ENCODE measurements around the gene CALHM4.
"Not testable (repeated sequence)": the region's sequence is repeated elsewhere in the genome, so short reads cannot be mapped to it uniquely, and the experiment has no call there.

The CALHM4 gene

GRCh38 chr6:116577486-116577885 is 23.9 kb downstream of the CALHM4 start:
- no peak for DNase-seq (ENCODE audit: low read depth)

- no peak for DNase-seq (ENCODE audit: low read depth)
Observed at GRCh38 chr6:116578335-116578734, 24.8 kb downstream of the CALHM4 start.

- no peak for DNase-seq (ENCODE audit: low read depth)
Observed at GRCh38 chr6:116579143-116579542, 25.6 kb downstream of the CALHM4 start.

- no peak for DNase-seq (ENCODE audit: low read depth)
Observed at GRCh38 chr6:116580198-116580597, 26.6 kb downstream of the CALHM4 start.

DNA sequence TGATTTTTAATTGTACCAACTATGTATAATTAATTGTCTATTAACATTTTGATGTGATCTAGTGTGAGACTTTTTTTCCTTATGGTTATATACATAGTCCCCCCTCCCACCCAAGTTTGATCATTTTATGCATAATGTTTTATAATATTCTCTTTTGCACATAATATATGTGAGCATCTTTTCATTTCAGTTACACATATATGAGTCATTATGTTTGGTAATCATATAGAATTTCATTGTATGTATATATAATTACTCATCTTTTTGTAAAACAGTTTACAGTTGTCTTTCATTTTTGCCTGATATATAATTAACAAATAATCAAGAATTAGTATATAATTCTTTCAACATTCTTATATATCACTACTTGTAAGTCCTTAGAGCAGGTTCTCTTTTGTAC is 32.7 kb downstream of the CALHM4 start:
- no peak for DNase-seq (ENCODE audit: low read depth)

GRCh38 chr6:116586738-116587137 is 33.2 kb downstream of the CALHM4 start:
- DNase-seq (ENCODE audit: low read depth), result no peak

GRCh38 chr6:116595247-116595646 is 41.7 kb downstream of the CALHM4 start:
- no peak for DNase-seq (ENCODE audit: low read depth)

DNA sequence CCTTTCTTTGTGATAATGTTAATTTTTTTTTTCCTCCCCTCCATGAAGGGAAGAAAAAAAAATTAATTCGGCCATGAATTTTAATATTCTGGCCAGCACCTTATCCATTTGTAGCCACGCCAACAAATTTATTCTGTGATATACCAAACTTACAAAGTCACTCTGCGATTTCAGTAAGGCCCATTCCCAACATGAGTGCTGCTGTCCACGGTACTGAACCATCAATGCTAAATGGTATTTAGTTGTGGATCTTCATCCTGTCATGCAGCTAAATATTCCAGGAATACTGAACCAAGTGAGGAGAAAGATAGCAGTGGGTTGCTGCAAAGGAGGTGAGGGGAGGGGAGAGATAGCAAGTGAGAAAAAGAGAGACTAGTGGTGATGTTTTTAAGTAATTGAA is 43.3 kb downstream of the CALHM4 start:
- no peak for DNase-seq (ENCODE audit: low read depth)

DNA sequence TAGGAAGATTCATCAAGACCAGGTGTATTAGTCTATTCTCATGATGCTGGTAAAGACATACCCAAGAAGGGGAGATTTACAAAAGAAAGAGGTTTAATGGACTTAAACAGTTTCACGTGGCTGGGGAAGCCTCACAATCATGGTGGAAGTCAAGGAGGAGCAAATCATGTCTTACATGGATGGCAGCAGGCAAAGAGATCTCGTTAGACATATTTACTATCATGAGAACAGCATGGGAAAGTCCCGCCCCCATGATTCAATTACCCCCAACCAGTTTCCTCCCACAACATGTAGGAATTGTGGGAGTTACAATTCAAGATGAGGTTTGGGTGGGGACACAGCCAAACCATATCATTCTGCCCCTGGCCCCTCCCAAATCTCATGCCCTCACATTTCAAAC is 50.4 kb downstream of the CALHM4 start:
- DNase-seq (ENCODE audit: low read depth), result not testable (repeated sequence)

DNA sequence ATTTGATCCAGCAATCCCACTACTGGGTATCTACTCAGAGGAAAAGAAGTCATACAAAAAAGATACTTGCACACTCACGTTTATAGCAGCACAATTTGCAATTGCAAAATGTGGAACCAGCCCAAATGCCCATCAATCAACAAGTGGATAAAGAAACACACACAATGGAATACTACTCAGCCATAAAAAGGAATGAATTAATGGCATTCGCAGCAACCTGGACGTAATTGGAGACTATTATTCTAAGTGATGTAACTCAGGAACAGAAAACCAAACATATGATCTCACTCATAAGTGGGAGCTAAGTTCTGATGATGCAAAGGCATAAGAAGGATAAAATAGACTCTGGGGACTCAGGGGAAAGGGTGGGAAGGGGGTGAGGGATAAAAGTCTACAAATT is 51.3 kb downstream of the CALHM4 start:
- DNase-seq (ENCODE audit: low read depth), result not testable (repeated sequence)

- no peak for DNase-seq (ENCODE audit: low read depth)
Observed at GRCh38 chr6:116605935-116606334, 52.4 kb downstream of the CALHM4 start.

All from stimulated activated CD8-positive, alpha-beta memory T cell treated with anti-CD3 and anti-CD28 coated beads, Interleukin-12 subunit alpha, Interleukin-12 subunit beta, amount 100 ng/mL, for 1 hour (primary cell).